ELF-1 (cell line): Measurements from ENCODE around the gene TOMM20.
"Not testable (repeated sequence)": the region's sequence is repeated elsewhere in the genome, so short reads cannot be mapped to it uniquely, and the experiment has no call there.

Source experiments
- DNase-seq: peaks from one replicate; pipeline ENCODE4 v3.0.0-alpha.2; 2016; ENCODE audit warnings: low read depth, low spot score

The TOMM20 gene

GRCh38 chr1:235128456-235129328 is at the start of gene TOMM20:
TOMM20 (minus strand) TSS chr1:235128837; CDS start chr1:235128715, 122 bp downstream.
- DNase-seq: peak; percentile 99

DNA sequence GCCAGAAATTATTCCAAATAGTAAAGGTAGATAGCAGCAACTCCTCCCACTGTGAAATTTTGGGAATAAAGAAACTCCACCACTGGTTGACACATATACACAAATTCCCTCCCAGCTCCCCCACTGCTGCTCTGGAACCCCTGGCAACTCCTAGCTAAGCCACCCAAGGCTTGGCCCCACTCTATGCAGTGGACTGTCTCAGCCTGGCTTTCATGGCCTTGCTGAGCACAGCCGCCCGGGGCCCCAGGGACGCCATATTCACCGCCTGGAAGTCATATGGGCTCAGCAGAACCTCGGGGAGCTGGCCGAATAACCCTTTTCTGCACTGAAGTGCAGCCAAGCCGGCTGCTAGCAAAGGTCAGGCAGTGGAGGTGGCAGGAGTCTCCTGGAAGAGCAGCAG is 47.8 kb upstream of the TOMM20 start:
- no peak for DNase-seq

GRCh38 chr1:235169986-235170385 is 41.3 kb upstream of the TOMM20 start:
- DNase-seq: no peak

- no peak for DNase-seq
These were observed 39.7 kb upstream of the TOMM20 start for GRCh38 chr1:235168375-235168774.

DNA sequence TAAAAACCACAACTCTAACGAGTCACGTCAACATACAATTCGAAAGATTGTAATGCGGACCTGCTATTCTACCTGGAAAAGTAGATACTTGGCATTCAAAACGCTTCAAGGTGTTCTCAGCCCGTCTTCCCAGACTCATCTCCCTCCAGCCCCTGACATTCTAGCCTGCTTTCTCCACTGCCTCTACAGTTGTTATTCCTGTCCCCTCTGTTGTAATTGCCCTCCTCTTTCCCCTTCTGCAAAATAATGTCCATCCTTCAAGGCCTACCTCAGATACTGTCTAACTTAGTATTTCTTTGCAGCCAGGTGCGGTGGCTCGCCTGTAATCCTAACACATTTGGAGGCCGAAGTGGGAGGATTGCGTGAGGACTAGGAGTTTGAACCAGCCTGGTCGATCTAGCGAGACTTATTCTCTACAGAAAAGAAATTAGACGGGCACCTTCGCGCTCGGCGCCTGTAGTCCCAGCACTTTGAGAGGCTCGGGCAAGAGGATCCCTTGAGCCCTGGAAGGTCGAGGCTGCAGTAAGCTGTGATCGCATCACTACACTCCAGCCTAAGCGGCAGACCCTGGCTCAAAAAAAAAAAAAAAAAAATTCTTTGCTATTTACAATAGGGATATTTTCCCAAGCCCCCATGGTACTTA is 33.2 kb upstream of the TOMM20 start:
- DNase-seq: no peak

DNA sequence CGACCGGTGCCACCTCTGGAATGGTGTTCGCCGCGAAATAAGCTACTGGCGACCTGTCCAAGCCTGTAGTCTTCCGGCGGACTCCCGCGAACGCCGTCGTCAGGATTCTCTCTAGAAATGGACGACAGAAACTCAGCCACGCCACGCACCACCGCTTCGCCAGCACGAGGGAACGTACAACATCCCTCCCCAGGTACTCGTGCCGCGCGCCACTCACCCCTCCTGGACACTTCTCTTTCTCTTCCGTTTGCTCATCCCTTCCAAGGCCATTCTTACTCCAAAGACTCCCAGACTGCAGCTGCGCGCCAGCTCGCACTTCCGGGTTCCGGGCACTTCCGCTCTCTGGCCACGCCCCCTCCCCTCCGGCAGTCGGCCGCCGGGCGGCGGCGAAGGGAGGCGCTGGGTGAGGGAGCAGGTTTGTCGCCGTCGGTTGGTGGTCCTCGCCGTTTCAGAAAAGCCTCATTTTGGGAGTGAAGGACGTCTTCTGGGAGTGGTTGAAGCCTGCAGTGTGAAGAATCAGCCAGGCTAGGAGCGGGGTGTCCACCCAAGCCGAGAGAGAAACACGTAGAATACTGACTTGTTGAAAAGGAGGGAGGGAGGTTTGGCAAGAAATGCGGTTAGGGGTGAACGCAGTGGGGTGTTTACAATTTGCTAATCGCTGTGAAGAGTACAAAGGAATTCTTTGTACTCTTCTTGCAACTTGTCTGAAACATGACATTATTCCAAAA is 32.5 kb upstream of the TOMM20 start, which contains the start of gene RBM34:
Gene RBM34 (minus strand): TSS at position 294 of the 728 bp plus-strand sequence. CDS start 24 bp downstream, at position 270.
- DNase-seq: peak; percentile 96

GRCh38 chr1:235160383-235160956 is 31.8 kb upstream of the TOMM20 start:
- no peak for DNase-seq

GRCh38 chr1:235159930-235160329 is 31.3 kb upstream of the TOMM20 start:
- DNase-seq: peak; percentile 13

DNA sequence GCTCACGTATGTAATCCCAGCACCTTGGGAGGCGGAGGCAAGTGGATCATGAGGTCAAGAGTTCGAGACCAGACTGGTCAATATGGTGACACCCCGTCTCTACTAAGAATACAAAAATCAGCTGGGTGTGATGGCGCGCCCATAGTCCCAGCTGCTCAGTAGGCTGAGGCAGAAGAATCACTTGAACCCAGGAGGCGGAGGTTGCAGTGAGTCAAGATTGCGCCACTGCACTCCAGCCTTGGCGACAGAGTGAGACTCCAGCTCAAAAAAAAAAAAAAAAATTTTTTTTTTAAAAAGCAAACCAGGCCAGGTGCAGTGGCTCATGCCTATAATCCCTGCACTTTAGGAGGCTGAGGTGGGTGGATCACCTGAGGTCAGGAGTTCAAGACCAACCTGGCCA is 30.6 kb upstream of the TOMM20 start:
- DNase-seq: not testable (repeated sequence)

DNA sequence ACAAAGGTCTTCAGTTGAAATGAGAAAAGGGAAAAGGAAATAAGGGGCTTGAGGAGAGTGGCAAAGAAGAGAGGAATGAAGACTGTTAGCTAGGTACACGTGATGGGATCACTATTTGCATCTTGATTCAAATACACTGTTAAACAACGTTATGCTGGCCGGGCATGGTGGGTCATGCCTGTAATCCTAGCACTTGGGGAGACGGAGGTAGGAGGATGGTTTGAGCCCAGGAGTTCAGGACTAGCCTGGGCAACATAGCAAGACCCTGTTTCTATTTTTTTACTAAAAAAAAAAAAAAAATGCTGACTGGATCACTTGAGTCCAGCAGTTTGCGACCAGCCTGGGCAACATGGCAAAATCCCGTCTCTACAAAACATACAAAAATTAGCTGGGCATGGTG is 30.0 kb upstream of the TOMM20 start:
- no peak for DNase-seq

DNA sequence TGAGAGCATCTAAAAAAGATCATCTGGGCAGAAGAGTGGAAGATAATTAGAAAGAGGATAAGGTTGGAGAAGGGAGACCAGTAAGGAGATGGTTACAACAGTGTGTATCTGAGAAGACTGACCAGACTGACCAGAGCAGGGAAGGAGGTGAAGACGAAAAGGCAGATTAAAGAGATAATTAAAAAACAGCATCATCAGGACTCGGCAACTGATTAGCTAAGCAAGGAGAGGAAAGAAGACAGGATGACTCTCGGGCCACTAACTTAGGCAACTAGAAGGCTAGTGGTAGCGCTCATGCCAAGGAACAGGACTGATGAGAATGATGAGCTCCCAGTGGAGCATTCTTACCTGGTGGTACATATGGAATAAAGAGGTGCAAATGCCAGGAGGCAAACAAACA is 28.5 kb upstream of the TOMM20 start:
- no peak for DNase-seq

DNA sequence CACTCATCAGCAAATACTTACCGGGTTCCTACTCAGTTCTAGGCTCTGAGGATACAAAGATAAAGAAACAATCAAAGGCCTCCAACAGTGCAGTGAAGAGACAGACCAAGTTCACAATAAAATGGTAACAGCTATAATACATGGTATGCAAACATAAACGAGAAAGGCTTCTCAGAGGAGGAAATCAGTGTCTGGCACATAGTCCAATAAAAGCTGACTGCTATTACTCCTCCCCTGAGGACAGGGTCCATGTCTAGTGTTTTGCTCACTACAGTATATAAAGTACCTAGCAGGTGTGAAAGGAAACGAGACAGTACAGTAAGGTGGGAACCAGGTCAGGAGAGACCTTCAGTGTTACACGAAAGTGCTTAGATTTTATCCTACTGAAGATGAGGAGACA is 28.1 kb upstream of the TOMM20 start:
- no peak for DNase-seq

DNA sequence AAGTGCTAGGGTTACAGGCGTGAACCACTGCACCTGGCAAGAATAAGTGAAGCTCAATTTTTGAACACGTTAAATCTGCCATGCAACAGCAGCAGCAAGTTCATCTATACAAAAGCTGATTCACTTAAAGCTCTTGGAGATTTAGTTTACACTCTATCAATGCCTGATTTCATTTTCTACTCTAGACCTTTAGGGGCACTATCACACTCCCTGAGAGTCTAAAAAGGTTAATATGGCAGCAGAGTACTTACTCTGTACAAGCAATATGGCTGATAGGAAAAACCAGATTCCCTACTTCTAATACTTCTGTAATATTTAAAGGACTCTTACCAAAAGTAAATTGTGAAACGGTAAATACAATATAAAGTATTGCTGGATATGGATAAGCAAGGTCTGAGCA is 27.6 kb upstream of the TOMM20 start:
- no peak for DNase-seq

DNA sequence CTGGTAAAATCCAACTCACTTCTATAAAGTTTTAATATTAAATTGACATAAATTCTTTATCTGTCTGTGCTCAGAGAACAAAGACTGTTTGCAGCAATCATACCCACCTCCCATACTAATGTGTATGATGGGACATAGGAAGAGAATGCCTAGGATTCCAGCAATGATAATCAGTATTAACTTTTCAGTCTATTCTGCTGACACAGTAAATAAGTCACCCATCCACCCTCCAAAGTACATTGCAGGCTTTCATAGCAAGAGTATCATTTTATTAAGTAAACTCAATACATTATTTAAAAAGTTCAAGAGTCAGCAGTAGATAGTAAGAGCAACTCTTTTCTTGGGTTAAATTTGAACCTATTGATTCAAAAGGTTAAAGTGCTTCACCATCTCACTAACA is 23.6 kb upstream of the TOMM20 start:
- DNase-seq: no peak

DNA sequence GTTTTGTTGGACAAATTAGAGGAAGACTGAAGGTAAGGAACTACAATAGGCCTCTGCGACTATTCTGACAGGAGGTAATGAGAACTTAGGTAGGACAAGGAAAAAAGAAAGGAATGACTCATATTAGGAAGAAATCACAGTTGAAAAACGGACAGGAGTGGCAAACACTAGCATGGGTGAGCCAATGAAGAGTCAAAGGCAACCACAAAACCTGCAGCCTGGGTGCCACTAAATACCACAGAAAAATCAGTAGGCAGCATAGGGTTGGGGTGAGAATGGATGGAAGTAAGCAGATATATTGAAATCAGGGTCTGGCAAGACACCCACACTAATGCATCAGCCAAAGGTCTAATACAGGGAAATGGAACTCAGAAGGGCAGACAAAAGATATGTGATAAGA is 22.4 kb upstream of the TOMM20 start:
- no peak for DNase-seq

DNA sequence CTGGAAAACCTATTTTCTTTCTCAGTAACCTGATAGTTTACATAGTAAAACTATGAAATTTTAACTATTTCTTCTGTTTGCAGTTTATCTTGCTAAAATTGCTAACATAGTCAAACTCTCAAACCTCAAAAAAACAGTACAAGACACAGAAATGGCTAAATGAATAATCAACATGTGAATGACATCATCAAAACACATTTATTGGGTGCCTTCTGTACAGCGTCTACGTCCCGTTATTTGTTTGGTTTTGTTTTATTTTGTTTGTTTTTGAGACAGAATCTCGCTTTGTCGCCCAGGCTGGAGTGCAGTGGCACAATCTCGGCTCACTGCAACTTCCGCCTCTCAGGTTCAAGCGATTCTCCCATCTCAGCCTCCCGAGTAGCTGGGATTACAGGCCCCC is 21.2 kb upstream of the TOMM20 start:
- no peak for DNase-seq

- DNase-seq: no peak
These were observed 18.6 kb upstream of the TOMM20 start for GRCh38 chr1:235147269-235147668.

DNA sequence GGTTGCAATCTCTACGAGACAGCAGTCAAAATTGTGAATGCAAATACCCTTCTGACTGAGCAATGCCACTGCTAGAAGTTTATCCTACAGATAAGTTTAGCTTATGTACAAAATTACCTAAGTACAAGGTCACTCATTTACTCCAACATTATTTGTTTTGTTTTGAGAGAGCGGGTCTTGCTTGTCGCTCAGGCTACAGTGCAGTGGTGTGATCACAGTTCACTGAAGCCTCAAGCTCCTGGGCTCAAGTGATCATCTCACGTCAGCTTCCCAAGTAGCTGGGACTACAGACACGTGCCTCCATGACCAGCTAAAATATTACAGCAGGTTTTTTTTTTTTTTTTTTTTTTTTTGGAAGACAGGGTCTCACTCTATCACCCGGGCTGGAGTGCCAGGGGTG is 17.0 kb upstream of the TOMM20 start:
- no peak for DNase-seq

DNA sequence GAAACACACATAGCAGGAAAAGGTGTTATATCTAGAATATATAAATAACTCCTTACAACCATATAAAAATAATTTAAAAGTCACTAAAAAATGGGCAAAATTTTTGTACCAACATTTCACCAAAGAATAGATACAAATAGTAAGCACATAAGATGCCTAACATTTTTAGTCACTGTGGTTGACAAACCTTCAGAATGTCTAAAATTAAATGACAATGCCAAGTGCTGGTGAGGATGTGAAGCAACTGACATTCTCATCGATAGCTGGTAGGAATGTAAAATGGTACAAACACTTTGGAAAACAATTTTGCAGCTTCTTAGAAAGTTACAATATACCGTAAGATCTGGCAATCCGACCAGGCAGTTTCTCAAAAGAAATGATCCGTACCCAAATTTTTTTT is 14.4 kb upstream of the TOMM20 start:
- no peak for DNase-seq

GRCh38 chr1:235139315-235139714 is 10.7 kb upstream of the TOMM20 start:
- no peak for DNase-seq

DNA sequence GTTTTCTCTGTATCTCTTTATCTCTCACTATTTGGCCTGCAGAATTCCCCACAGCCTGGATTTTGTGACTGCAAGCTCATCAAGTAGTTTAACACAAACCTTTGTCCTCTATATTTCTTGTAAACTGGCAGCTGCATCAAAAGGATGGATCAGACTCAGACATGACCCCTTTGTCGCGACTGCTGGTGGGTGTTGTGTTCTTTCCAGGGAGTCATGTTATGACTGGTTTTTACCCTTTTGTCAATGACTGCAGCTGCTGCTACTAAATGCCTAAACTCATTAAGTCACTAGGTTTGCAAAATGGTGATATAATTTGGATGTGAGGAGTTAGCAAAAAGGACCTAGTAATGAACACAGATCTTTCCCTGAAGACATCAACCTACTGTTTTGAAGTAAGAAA is 10.2 kb upstream of the TOMM20 start:
- DNase-seq: no peak

DNA sequence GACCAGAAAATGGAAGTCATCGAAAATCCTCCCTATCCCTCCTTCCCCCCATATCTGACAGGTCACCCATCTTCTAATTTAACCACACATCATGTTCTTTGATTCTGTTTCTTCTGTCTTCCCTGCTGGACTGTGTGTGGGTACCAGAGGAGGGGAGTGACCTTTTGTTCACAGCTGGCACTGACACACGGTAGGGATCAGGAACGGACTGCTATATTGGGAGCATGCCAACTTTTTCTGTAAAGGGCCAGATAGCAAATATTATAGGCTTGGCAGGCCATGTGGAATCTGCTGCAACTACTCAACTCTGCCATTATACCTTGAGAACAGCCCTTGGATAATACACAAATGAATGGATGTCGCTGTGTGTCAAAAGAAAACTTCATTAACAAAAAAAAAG is 7.5 kb upstream of the TOMM20 start:
- no peak for DNase-seq
